ENCODE measurements around the gene BANF1. TPM values are rescaled to one million over a fixed set of nuclear protein-coding genes. Genes with fewer than 3 reads are reported as not detected.

BANF1 gene
- total and polyA plus RNA-seq, 2 of the 13 experiments (the other 11 are each of a cell fraction or from before 2014, with no cell fraction given) = 40.5 to 86.5 TPM

- TF ChIP-seq, protein P1, sequence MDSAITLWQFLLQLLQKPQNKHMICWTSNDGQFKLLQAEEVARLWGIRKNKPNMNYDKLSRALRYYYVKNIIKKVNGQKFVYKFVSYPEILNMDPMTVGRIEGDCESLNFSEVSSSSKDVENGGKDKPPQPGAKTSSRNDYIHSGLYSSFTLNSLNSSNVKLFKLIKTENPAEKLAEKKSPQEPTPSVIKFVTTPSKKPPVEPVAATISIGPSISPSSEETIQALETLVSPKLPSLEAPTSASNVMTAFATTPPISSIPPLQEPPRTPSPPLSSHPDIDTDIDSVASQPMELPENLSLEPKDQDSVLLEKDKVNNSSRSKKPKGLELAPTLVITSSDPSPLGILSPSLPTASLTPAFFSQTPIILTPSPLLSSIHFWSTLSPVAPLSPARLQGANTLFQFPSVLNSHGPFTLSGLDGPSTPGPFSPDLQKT (CRISPR knock-in tag; IDR thresholded peaks at IDR 0.05; ENCODE audit: borderline replicate concordance) = no peak
- TF ChIP-seq, protein P2, sequence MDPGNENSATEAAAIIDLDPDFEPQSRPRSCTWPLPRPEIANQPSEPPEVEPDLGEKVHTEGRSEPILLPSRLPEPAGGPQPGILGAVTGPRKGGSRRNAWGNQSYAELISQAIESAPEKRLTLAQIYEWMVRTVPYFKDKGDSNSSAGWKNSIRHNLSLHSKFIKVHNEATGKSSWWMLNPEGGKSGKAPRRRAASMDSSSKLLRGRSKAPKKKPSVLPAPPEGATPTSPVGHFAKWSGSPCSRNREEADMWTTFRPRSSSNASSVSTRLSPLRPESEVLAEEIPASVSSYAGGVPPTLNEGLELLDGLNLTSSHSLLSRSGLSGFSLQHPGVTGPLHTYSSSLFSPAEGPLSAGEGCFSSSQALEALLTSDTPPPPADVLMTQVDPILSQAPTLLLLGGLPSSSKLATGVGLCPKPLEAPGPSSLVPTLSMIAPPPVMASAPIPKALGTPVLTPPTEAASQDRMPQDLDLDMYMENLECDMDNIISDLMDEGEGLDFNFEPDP (CRISPR knock-in tag; conservative IDR thresholded peaks at IDR 0.05) = no peak
- no peak for TF ChIP-seq TCF7 (IDR thresholded peaks at IDR 0.05; ENCODE audit: low read depth)
- TF ChIP-seq, protein P3, sequence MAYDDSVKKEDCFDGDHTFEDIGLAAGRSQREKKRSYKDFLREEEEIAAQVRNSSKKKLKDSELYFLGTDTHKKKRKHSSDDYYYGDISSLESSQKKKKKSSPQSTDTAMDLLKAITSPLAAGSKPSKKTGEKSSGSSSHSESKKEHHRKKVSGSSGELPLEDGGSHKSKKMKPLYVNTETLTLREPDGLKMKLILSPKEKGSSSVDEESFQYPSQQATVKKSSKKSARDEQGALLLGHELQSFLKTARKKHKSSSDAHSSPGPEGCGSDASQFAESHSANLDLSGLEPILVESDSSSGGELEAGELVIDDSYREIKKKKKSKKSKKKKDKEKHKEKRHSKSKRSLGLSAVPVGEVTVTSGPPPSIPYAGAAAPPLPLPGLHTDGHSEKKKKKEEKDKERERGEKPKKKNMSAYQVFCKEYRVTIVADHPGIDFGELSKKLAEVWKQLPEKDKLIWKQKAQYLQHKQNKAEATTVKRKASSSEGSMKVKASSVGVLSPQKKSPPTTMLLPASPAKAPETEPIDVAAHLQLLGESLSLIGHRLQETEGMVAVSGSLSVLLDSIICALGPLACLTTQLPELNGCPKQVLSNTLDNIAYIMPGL (CRISPR knock-in tag; IDR thresholded peaks at IDR 0.05; ENCODE audit: borderline replicate concordance in 1 of 2, low read depth in 1 of 2) = peak; percentile 84 to 90; a peak in 3 of 4 replicates
- TF ChIP-seq ATF1 (CRISPR knock-in tag; IDR thresholded peaks at IDR 0.05) = peak; percentile 83
- peak; percentile 76; the same call in 1 of the 2 replicates for TF ChIP-seq KDM3A (CRISPR knock-in tag; IDR thresholded peaks at IDR 0.05; ENCODE audit: low read depth)
- TF ChIP-seq NCOR1 (IDR thresholded peaks at IDR 0.05; ENCODE audit: borderline replicate concordance, low read length) = peak; percentile 61; the same call in 1 of the 2 replicates
- TF ChIP-seq ELF3 (CRISPR knock-in tag; IDR thresholded peaks at IDR 0.05) = peak; percentile 93
- TF ChIP-seq SIN3B (IDR thresholded peaks at IDR 0.05; ENCODE audit: low read length) = peak; percentile 70
- peak; percentile 65 for TF ChIP-seq FOXA3 (CRISPR knock-in tag; IDR thresholded peaks at IDR 0.05)
- TF ChIP-seq THAP9 (CRISPR knock-in tag; IDR thresholded peaks at IDR 0.05; ENCODE audit: borderline replicate concordance) = peak; percentile 97
- TF ChIP-seq KDM1A (CRISPR knock-in tag; IDR thresholded peaks at IDR 0.05) = 0 out of 2 replicates have a peak, but pooled peaks have one; percentile 22
- TF ChIP-seq HCFC1 (IDR thresholded peaks at IDR 0.05; ENCODE audit: low read depth, low read length) = peak; percentile 90
- no peak for TF ChIP-seq SRSF9 (IDR thresholded peaks at IDR 0.05; ENCODE audit: borderline replicate concordance, insufficient read depth, low read depth, low read length, poor library complexity, severe bottlenecking)
- 0 out of 2 replicates have a peak, but pooled peaks have one; percentile 31 for TF ChIP-seq SNAI1 (CRISPR knock-in tag; IDR thresholded peaks at IDR 0.05; ENCODE audit: borderline replicate concordance)
- TF ChIP-seq PHB2 (IDR thresholded peaks at IDR 0.05; ENCODE audit: partially characterized antibody) = no peak
- TF ChIP-seq STAG1 (CRISPR knock-in tag; IDR thresholded peaks at IDR 0.05) = no peak
- TF ChIP-seq ZUFSP (CRISPR knock-in tag; IDR thresholded peaks at IDR 0.05; ENCODE audit: borderline replicate concordance) = no peak
- no peak for TF ChIP-seq RAD51 (IDR thresholded peaks at IDR 0.05; ENCODE audit: borderline replicate concordance)
These were observed 49.7 kb downstream of the BANF1 start, which contains the start of gene SF3B2 (continued) for GRCh38 chr11:66051766-66052663.

Measured in HepG2 (cell line).